HG03442 (cell line): ENCODE measurements around the gene RAB9A.
"Not testable (repeated sequence)": the region's sequence is repeated elsewhere in the genome, so short reads cannot be mapped to it uniquely, and the experiment has no call there.

ENCODE experiments used
- ATAC-seq: cut with Tn5 transposase; IDR thresholded peaks from one replicate; pipeline ENCODE4 v1.9.1; 2021; ENCODE audit warnings: mild to moderate bottlenecking, moderate library complexity; ENCODE audit not compliant: unreplicated experiment

RAB9A gene

GRCh38 chrX:13699183-13699826 lies 10.4 kb downstream of the RAB9A start:
- ATAC-seq, result peak; percentile 66

- no peak for ATAC-seq
Observed at GRCh38 chrX:13700380-13700779, 11.5 kb downstream of the RAB9A start.

- ATAC-seq, result no peak
Observed at GRCh38 chrX:13702111-13702789, 13.3 kb downstream of the RAB9A start.

GRCh38 chrX:13703135-13703534 lies 14.2 kb downstream of the RAB9A start:
- ATAC-seq, result no peak

- no peak for ATAC-seq
Observed at GRCh38 chrX:13703589-13703988, 14.7 kb downstream of the RAB9A start.

GRCh38 chrX:13711141-13711540 lies 22.2 kb downstream of the RAB9A start:
- no peak for ATAC-seq

- no peak for ATAC-seq
Observed at GRCh38 chrX:13716455-13716854, 27.5 kb downstream of the RAB9A start.

GRCh38 chrX:13716905-13717304 lies 28.0 kb downstream of the RAB9A start:
- no peak for ATAC-seq

GRCh38 chrX:13717700-13718472 lies 29.0 kb downstream of the RAB9A start:
- ATAC-seq, result no peak

GRCh38 chrX:13719192-13719856 lies 30.4 kb downstream of the RAB9A start:
- no peak for ATAC-seq

- no peak for ATAC-seq
Observed at GRCh38 chrX:13721371-13721770, 32.4 kb downstream of the RAB9A start.

GRCh38 chrX:13721819-13722519 lies 33.0 kb downstream of the RAB9A start:
- ATAC-seq, result no peak

- not testable (repeated sequence) for ATAC-seq
Observed at GRCh38 chrX:13724878-13725277, 36.0 kb downstream of the RAB9A start.

- not testable (repeated sequence) for ATAC-seq
Observed at GRCh38 chrX:13726583-13726982, 37.7 kb downstream of the RAB9A start.

GRCh38 chrX:13730523-13730922 lies 41.6 kb downstream of the RAB9A start:
- ATAC-seq, result not testable (repeated sequence)

GRCh38 chrX:13732246-13733067 lies 43.5 kb downstream of the RAB9A start:
- ATAC-seq, result no peak

GRCh38 chrX:13733506-13733905 lies 44.6 kb downstream of the RAB9A start:
- no peak for ATAC-seq

GRCh38 chrX:13734278-13735172 lies 45.6 kb downstream of the RAB9A start, which contains the start of the genes OFD1 and TRAPPC2:
Gene OFD1, plus strand, starts transcription at chrX:13734748. Its CDS starts 324 bp downstream, at chrX:13735072.
Gene TRAPPC2, minus strand, starts transcription at chrX:13734620. Its CDS starts 14,657 bp downstream, at chrX:13719963.
- peak; percentile 90 for ATAC-seq

GRCh38 chrX:13741695-13742094 lies 52.8 kb downstream of the RAB9A start:
- ATAC-seq, result no peak
